ENCODE results near the gene MLLT1.

Gene MLLT1

DNA sequence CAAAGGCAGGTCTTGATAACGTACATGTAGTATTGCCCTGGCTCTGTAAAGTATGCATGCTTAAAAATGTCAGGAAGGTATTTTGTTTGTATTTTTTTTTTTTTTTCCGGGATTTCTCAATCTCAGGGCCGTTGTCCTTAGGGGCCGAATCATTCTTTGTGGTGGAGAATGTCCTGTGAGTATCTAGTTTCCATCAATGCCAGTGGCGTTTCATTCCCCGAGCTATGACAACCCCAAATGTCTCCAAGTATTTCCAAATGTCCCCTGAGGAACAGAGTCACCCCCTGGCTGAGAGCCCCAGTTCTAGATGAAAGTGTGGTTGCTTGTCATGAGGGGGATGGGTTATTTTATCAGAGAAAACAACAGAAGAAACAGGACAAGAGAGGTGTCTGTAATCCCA lies 75.6 kb downstream of the MLLT1 start:
- TF ChIP-seq, protein P1, sequence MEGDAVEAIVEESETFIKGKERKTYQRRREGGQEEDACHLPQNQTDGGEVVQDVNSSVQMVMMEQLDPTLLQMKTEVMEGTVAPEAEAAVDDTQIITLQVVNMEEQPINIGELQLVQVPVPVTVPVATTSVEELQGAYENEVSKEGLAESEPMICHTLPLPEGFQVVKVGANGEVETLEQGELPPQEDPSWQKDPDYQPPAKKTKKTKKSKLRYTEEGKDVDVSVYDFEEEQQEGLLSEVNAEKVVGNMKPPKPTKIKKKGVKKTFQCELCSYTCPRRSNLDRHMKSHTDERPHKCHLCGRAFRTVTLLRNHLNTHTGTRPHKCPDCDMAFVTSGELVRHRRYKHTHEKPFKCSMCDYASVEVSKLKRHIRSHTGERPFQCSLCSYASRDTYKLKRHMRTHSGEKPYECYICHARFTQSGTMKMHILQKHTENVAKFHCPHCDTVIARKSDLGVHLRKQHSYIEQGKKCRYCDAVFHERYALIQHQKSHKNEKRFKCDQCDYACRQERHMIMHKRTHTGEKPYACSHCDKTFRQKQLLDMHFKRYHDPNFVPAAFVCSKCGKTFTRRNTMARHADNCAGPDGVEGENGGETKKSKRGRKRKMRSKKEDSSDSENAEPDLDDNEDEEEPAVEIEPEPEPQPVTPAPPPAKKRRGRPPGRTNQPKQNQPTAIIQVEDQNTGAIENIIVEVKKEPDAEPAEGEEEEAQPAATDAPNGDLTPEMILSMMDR (IDR thresholded peaks at IDR 0.05; ENCODE audit: control insufficient read depth, insufficient read depth, low read depth, low read length, missing control alignments): no peak
- DNase-seq (ENCODE audit: low read depth): no peak

DNA sequence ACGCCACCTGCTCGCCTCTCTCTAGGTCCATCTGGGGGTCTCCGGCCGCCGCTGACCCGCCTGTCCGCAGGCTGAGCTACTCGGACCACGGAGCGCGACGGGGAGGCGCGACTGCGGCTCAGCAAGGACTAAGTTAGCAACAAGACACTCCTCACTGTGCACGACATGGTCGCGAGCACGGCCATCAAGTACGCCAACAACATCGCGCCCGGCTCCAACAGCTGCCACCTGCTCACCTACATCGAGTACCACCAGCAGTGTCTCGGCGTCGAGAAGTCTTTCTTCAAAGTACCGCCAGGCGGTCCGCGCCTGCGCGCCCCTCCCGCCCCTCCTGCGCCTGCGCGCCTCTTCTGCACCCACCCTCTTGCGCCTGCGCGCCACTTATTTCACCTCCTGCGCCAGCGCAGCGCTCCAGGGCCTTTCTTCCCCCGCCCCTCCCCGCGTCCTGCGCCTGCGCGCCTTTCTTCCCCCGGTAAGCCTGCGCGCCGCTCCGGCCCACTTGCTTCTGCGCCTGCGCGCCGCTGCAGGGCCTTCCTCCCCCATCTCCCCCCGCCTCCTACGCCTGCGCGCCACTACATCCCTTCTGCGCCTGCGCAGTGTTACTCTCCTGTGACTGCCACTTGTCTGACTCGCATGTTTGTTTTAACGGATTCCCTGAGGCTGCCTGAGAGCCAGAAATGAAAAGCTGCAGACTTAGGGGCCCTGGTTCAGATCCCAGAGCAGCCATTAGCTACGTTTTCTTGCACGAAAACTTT lies 80.4 kb downstream of the MLLT1 start:
- DNase-seq (ENCODE audit: low read depth): peak; percentile 91
- TF ChIP-seq, protein P1 (IDR thresholded peaks at IDR 0.05; ENCODE audit: control insufficient read depth, insufficient read depth, low read depth, low read length, missing control alignments): peak; percentile 36
- H3K4me3 ChIP-seq (ENCODE audit: control insufficient read depth, low read depth, low read length): peak overlapping the region; percentile 79

More for the DNA sequence above, 75.6 kb downstream of the MLLT1 start:
- no peak overlapping the region for H3K4me3 ChIP-seq (ENCODE audit: control insufficient read depth, low read depth, low read length)

DNA sequence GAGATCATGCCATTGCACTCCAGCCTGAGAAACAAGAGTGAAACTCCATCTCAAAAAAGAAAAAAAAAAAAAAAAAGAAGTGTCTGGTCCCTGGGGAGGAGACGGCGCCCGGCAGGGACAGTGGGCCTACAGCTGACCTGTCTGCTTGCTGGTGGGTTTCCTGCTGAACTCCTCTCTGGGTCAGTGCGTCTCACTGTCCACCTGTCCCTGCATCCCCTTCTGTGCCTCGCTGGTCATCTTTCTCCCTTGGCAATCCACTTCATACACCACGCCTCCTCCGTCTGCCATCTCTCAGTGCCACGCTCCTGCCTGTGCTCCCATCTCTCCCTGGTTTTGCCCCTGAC lies 80.9 kb downstream of the MLLT1 start:
- DNase-seq (ENCODE audit: low read depth): no peak
- TF ChIP-seq, protein P1 (IDR thresholded peaks at IDR 0.05; ENCODE audit: control insufficient read depth, insufficient read depth, low read depth, low read length, missing control alignments): no peak
- peak overlapping the region; percentile 79 for H3K4me3 ChIP-seq (ENCODE audit: control insufficient read depth, low read depth, low read length)

DNA sequence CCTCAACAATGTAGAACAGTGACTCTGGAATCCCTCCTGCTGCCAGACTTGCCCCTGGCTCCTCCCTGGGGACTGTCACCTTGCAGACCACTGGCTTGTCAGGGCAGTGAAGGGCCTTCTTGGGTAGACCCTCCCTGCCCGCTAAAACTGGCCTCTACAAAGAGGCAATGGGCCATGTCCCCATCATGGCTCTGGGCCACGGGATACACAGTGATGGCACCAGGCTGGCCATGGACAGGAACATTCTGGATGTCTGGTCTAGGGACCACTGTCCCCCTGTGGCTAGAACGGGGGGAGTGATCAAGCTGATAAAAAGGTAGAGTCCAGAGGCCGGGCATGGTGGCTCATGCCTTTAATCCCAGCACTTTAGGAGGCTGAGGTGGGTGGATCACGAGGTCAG lies 83.4 kb downstream of the MLLT1 start:
- TF ChIP-seq, protein P1 (IDR thresholded peaks at IDR 0.05; ENCODE audit: control insufficient read depth, insufficient read depth, low read depth, low read length, missing control alignments): no peak
- DNase-seq (ENCODE audit: low read depth): no peak
- H3K4me3 ChIP-seq (ENCODE audit: control insufficient read depth, low read depth, low read length): no peak overlapping the region

DNA sequence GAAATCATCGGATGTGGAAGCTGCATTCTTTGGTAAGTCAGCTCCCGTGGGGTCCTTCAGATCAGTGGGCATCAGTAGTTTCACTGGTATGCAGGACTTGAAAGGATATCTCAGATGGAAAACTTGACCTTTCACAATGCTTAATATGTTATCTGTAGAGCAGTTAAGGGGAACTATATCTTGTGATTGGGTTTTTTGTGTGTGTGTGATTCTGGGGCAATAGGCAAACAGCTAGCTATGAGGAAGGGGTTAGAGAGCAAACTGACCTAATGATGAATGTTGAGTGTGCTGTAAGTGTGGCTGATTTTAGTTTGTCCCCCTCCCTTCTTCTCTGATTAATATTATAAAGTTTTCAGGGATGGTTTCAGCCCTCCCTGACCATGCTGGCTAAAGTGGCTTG lies 91.0 kb downstream of the MLLT1 start:
- no peak overlapping the region for H3K4me3 ChIP-seq (ENCODE audit: control insufficient read depth, low read depth, low read length)
- TF ChIP-seq, protein P1 (IDR thresholded peaks at IDR 0.05; ENCODE audit: control insufficient read depth, insufficient read depth, low read depth, low read length, missing control alignments): no peak
- no peak for DNase-seq (ENCODE audit: low read depth)

DNA sequence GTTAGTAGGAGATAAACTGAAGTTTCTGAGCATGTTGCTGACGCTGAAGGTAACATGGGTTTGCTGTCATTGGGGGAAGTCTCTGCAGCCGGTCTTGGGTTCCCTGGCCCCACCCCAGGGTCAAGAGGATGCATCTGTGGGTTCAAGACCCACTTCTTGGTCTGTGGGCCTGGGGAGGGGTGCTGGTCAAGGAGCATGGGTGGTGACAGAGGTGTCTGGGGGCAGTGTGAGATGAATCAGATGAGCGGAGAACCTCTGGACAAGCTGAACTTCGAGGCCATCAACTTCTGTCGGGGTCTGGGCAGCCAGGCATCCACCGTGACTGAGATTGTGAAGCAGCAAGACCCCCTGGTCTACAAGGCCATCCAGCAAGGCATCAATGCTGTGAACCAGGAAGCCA lies 92.4 kb downstream of the MLLT1 start:
- TF ChIP-seq, protein P1 (IDR thresholded peaks at IDR 0.05; ENCODE audit: control insufficient read depth, insufficient read depth, low read depth, low read length, missing control alignments): no peak
- DNase-seq (ENCODE audit: low read depth): no peak
- H3K4me3 ChIP-seq (ENCODE audit: control insufficient read depth, low read depth, low read length): no peak overlapping the region
